ENCODE data around the gene CYSTM1. TPM values are rescaled to one million over a fixed set of nuclear protein-coding genes. Genes with fewer than 3 reads are reported as not detected.

Gene CYSTM1
- total RNA-seq, 3 donors from 2014 or later (not counting 1 experiment from before 2014, with no cell fraction given): 3.9 to 4.9 (median 4.2) TPM

- Mint-ChIP-seq H3K27me3 (ENCODE audit: low read depth in 2 of 2) (peaks cover 5 to 10% of the 10 kb centered on the region in 2 donors), H3K4me1 (peaks cover 21 to 28% of the 10 kb centered on the region in 2 donors), H3K9me3 (no peaks in the 10 kb centered on the region), H3K27ac (no peak overlapping the region), H3K36me3 (no peaks in the 10 kb centered on the region), H3K4me3 (no peak overlapping the region)
- Histone ChIP-seq H3K27ac (ENCODE audit: low read length) (no peak overlapping the region), H3K36me3 (ENCODE audit: control insufficient read depth, insufficient read depth, low read length) (no peaks in the 10 kb centered on the region), H3K4me1 (ENCODE audit: control insufficient read depth, insufficient read depth, low read length) (peaks cover 13% of the 10 kb centered on the region), H3K9me3 (ENCODE audit: control insufficient read depth, insufficient read depth, low read length) (no peaks in the 10 kb centered on the region), H3K4me3 (ENCODE audit: low read length) (no peak overlapping the region), H3K27me3 (ENCODE audit: control insufficient read depth, insufficient read depth, low read length) (peaks cover 4% of the 10 kb centered on the region)
- no peak for ATAC-seq
- WGBS (ENCODE audit: insufficient coverage): 83% methylated on average over 6 of the region's 6 CpGs
- intact Hi-C loops (cut with micrococcal nuclease): no loop called here
- TF ChIP-seq, protein P1, sequence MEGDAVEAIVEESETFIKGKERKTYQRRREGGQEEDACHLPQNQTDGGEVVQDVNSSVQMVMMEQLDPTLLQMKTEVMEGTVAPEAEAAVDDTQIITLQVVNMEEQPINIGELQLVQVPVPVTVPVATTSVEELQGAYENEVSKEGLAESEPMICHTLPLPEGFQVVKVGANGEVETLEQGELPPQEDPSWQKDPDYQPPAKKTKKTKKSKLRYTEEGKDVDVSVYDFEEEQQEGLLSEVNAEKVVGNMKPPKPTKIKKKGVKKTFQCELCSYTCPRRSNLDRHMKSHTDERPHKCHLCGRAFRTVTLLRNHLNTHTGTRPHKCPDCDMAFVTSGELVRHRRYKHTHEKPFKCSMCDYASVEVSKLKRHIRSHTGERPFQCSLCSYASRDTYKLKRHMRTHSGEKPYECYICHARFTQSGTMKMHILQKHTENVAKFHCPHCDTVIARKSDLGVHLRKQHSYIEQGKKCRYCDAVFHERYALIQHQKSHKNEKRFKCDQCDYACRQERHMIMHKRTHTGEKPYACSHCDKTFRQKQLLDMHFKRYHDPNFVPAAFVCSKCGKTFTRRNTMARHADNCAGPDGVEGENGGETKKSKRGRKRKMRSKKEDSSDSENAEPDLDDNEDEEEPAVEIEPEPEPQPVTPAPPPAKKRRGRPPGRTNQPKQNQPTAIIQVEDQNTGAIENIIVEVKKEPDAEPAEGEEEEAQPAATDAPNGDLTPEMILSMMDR (IDR thresholded peaks at IDR 0.05): no peak
- no peak for DNase-seq
Observed at GRCh38 chr5:140178482-140179116, 3.6 kb downstream of the CYSTM1 start.

- H3K27ac Mint-ChIP-seq: peak overlapping the region in 1 of 2 donors; percentile 9
- no peaks in the 10 kb centered on the region for H3K36me3 ChIP-seq (ENCODE audit: control insufficient read depth, insufficient read depth, low read length)
Observed at GRCh38 chr5:140181002-140181483, 6.1 kb downstream of the CYSTM1 start.

DNA sequence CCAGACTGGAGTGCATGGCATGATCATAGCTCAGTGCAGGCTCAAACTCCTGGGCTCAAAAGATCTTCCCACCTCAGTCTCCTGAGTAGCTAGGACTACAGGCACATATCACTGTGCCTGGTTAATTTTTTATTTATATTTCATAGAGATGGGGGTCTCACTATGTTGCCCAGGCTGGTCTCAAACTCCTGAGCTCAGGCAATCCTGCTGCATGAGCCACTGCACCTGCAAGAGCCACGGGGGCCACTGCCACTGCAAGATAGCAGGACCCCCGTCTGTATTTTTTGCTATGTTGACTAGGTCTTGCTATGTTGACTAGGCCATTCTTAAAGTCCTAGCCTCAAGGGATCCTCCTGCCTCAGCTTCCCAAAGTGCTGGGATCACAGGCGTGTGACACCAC, 6.5 kb downstream of the CYSTM1 start:
- 92% methylated on average over 3 of the region's 3 CpGs for WGBS (ENCODE audit: insufficient coverage)
- TF ChIP-seq, protein P1 (IDR thresholded peaks at IDR 0.05): no peak
- no peak overlapping the region for H3K4me3 ChIP-seq (ENCODE audit: low read length)
- DNase-seq: no peak
- no peaks in the 10 kb centered on the region for H3K27me3 ChIP-seq (ENCODE audit: control insufficient read depth, insufficient read depth, low read length)
- H3K36me3 Mint-ChIP-seq: no peaks in the 10 kb centered on the region
- no peak overlapping the region for H3K27ac ChIP-seq (ENCODE audit: low read length)
- intact Hi-C loops (cut with micrococcal nuclease): no loop called here
- H3K9me3 Mint-ChIP-seq: no peaks in the 10 kb centered on the region
- H3K4me1 ChIP-seq (ENCODE audit: control insufficient read depth, insufficient read depth, low read length): no peaks in the 10 kb centered on the region
- no peak overlapping the region for H3K27ac Mint-ChIP-seq
- no peaks in the 10 kb centered on the region for H3K9me3 ChIP-seq (ENCODE audit: control insufficient read depth, insufficient read depth, low read length)
- H3K36me3 ChIP-seq (ENCODE audit: control insufficient read depth, insufficient read depth, low read length): no peaks in the 10 kb centered on the region
- H3K4me3 Mint-ChIP-seq: no peak overlapping the region
- no peak for ATAC-seq
- peaks cover 0 to 7% of the 10 kb centered on the region in 2 donors for H3K4me1 Mint-ChIP-seq
- H3K27me3 Mint-ChIP-seq (ENCODE audit: low read depth in 2 of 2): peaks cover 0 to 3% of the 10 kb centered on the region in 2 donors

More at GRCh38 chr5:140181002-140181483, 6.1 kb downstream of the CYSTM1 start:
- Mint-ChIP-seq H3K9me3 (no peaks in the 10 kb centered on the region), H3K4me1 (peaks cover 1 to 8% of the 10 kb centered on the region in 2 donors), H3K36me3 (no peaks in the 10 kb centered on the region), H3K27me3 (ENCODE audit: low read depth in 2 of 2) (peaks cover 0 to 3% of the 10 kb centered on the region in 2 donors), H3K4me3 (peak overlapping the region; percentile 39)
- Histone ChIP-seq H3K4me1 (ENCODE audit: control insufficient read depth, insufficient read depth, low read length) (peaks cover 2% of the 10 kb centered on the region), H3K9me3 (ENCODE audit: control insufficient read depth, insufficient read depth, low read length) (no peaks in the 10 kb centered on the region), H3K4me3 (ENCODE audit: low read length) (no peak overlapping the region), H3K27me3 (ENCODE audit: control insufficient read depth, insufficient read depth, low read length) (peaks cover under 1% of the 10 kb centered on the region), H3K27ac (ENCODE audit: low read length) (no peak overlapping the region)
- WGBS (ENCODE audit: insufficient coverage): 53% methylated on average over 5 of the region's 5 CpGs
- TF ChIP-seq, protein P1 (IDR thresholded peaks at IDR 0.05): no peak
- DNase-seq (no peak), ATAC-seq (peak in 2 of 3 donors; percentile 51 to 72)
- intact Hi-C loops (cut with micrococcal nuclease): no loop called here
